C4-2B (cell line): ENCODE measurements around the gene FRMD5.

Experiments
- H3K27ac ChIP-seq: fragments of 450-650 bp; 2 replicates; pipeline ENCODE4 v1.5.1; 2017
- ZFX ChIP-seq: fragments of 450-650 bp; IDR thresholded peaks from 2 replicates; pipeline ENCODE4 v1.6.1; 2017
- TF ChIP-seq, protein P1 (sequence below): fragments of 450-650 bp; conservative IDR thresholded peaks from 2 replicates; pipeline ENCODE4 v1.5.1; 2017; ENCODE audit warnings: mild to moderate bottlenecking

The FRMD5 gene

DNA sequence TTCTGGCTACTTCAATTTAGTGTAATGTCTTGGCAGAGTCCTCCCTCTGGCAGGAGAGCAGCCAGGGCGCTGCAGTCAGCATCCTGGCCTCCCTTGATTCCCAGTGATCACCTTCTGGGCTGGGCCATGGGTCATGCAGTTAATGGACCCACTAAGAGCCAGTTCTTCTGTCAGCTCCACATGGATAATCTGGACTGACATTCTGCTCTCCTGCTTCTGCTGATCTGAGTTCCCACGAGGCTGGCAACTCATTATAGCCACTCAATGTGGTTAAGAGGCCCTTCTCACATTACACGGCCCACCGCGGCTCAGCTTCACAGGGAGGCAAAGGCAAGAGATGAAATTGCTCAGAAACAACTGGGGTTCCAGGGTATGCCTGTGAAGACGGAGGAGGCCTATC is 274.3 kb downstream of the FRMD5 start:
- no peak overlapping the region for H3K27ac ChIP-seq
- TF ChIP-seq, protein P1, sequence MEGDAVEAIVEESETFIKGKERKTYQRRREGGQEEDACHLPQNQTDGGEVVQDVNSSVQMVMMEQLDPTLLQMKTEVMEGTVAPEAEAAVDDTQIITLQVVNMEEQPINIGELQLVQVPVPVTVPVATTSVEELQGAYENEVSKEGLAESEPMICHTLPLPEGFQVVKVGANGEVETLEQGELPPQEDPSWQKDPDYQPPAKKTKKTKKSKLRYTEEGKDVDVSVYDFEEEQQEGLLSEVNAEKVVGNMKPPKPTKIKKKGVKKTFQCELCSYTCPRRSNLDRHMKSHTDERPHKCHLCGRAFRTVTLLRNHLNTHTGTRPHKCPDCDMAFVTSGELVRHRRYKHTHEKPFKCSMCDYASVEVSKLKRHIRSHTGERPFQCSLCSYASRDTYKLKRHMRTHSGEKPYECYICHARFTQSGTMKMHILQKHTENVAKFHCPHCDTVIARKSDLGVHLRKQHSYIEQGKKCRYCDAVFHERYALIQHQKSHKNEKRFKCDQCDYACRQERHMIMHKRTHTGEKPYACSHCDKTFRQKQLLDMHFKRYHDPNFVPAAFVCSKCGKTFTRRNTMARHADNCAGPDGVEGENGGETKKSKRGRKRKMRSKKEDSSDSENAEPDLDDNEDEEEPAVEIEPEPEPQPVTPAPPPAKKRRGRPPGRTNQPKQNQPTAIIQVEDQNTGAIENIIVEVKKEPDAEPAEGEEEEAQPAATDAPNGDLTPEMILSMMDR = no peak
- TF ChIP-seq ZFX = no peak

DNA sequence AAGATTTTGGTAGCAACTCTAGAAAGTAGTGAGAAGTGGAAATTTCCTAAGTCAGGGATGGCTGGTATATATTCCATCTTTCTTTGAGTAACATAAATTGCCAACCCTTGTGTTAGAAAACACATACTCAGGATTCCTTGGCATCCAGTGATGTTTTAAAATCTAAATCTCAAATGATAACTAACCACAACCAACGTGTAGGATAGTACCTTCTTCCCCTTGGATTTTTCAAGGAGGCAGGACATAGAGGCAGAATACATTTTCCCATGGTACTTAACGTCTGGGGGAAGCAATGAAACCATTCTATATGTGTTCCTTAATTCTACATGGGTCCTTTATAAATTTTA is 274.8 kb downstream of the FRMD5 start:
- no peak overlapping the region for H3K27ac ChIP-seq
- no peak for TF ChIP-seq ZFX
- TF ChIP-seq, protein P1 = no peak

- no peak overlapping the region for H3K27ac ChIP-seq
These were observed 275.4 kb downstream of the FRMD5 start for GRCh38 chr15:43919540-43920253.

DNA sequence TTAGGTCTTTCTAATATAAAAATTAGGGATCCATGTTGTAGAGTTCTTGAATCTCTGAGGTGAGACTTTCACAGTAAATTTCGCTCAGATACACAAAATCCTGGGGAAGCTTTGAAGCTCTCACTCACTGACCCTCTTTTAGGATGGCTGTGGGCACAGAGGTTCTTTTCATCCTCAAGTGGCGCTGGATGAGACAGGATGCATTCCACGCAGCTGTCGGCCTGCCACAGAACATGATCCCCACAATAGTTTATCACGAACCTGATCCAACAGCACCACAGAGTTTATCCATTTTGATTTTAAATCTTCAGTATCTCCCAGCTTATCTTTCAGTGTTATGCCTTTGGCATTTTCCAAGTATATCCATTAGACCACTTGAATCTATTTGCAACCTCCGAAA is 276.4 kb downstream of the FRMD5 start:
- H3K27ac ChIP-seq = no peak overlapping the region
- TF ChIP-seq, protein P1 = no peak
- TF ChIP-seq ZFX = no peak

More at GRCh38 chr15:43919540-43920253, 275.4 kb downstream of the FRMD5 start:
- TF ChIP-seq, protein P1 = no peak
- no peak for TF ChIP-seq ZFX

GRCh38 chr15:43916326-43916660 is 278.8 kb downstream of the FRMD5 start:
- no peak overlapping the region for H3K27ac ChIP-seq
- no peak for TF ChIP-seq ZFX
- TF ChIP-seq, protein P1 = no peak

- no peak for TF ChIP-seq ZFX
- TF ChIP-seq, protein P1 = no peak
- H3K27ac ChIP-seq = no peak overlapping the region
These were observed 279.3 kb downstream of the FRMD5 start for GRCh38 chr15:43915631-43916325.

GRCh38 chr15:43913941-43914340 is 281.1 kb downstream of the FRMD5 start:
- no peak overlapping the region for H3K27ac ChIP-seq
- TF ChIP-seq, protein P1 = no peak
- no peak for TF ChIP-seq ZFX
